Keratinocyte (primary cell): ENCODE measurements around the gene SMURF2.

ENCODE experiments used
- EZH2 ChIP-seq: IDR thresholded peaks from one replicate; pipeline ENCODE4 v1.6.1; 2012; ENCODE audit warnings: inconsistent platforms, mild to moderate bottlenecking, low read length, moderate library complexity
- TF ChIP-seq, protein P1 (sequence below), 3 experiments: IDR thresholded peaks in 1 of 3; conservative IDR thresholded peaks in 1 of 3; optimal IDR thresholded peaks in 1 of 3; 2 replicates in 2 of 3; 3 replicates in 1 of 3; pipeline versions ENCODE3 to v1.5.1; 2011; ENCODE audit warnings: low read length in 3 of 3, mild to moderate bottlenecking in 3 of 3, moderate library complexity in 2 of 3, control low read depth in 1 of 3, inconsistent platforms in 1 of 3; ENCODE audit not compliant: insufficient read depth in 2 of 3; ENCODE audit errors: extremely low read depth in 1 of 3

DNA sequence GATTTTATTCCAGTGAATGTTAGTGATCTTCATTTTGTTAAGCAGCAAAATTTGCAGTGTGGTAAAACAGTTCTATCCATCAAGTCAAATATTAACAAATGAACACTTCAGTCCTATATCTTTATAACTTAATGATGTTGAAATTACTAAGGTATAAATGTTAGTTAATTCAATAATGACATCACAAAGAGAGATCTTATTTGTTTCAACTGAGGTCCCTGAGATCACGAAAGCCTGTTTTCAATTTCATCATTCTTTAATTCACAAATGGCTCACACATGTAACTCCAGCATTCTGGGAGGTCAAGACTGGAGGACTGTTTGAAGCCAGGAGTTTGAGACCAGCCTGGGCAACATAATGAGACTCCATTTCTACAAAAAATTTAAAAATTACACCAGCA, 13.9 kb downstream of the SMURF2 start:
- TF ChIP-seq EZH2 = no peak
- TF ChIP-seq, protein P1, sequence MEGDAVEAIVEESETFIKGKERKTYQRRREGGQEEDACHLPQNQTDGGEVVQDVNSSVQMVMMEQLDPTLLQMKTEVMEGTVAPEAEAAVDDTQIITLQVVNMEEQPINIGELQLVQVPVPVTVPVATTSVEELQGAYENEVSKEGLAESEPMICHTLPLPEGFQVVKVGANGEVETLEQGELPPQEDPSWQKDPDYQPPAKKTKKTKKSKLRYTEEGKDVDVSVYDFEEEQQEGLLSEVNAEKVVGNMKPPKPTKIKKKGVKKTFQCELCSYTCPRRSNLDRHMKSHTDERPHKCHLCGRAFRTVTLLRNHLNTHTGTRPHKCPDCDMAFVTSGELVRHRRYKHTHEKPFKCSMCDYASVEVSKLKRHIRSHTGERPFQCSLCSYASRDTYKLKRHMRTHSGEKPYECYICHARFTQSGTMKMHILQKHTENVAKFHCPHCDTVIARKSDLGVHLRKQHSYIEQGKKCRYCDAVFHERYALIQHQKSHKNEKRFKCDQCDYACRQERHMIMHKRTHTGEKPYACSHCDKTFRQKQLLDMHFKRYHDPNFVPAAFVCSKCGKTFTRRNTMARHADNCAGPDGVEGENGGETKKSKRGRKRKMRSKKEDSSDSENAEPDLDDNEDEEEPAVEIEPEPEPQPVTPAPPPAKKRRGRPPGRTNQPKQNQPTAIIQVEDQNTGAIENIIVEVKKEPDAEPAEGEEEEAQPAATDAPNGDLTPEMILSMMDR (optimal IDR thresholded peaks at IDR 0.05 in 1 of 3, IDR thresholded peaks at IDR 0.05 in 1 of 3, conservative IDR thresholded peaks at IDR 0.05 in 1 of 3; ENCODE audit: extremely low read depth in 1 of 3, insufficient read depth in 2 of 3, low read length in 3 of 3) = no peak
